Tibial nerve (tissue), 4 donors: Measurements from ENCODE around the gene JAM2.

ENCODE experiments used
- CTCF ChIP-seq, 5 experiments: fragments of 200-600 bp in 3 of 5; fragments of 450-650 bp in 2 of 5; sonication (generic) in 3 of 5; IDR thresholded peaks; one replicate each; pipeline ENCODE4 v1.5.1; 2016 to 2019; ENCODE audit warnings: antibody characterized with exemption in 5 of 5, mild to moderate bottlenecking in 3 of 5, moderate library complexity in 2 of 5
- EP300 ChIP-seq, 2 donors: sonication (generic); formaldehyde crosslinking; IDR thresholded peaks; one replicate each; pipeline ENCODE4 v1.6.1; 2017; ENCODE audit warnings: antibody characterized with exemption in 2 of 2, mild to moderate bottlenecking in 1 of 2
- POLR2A ChIP-seq, 2 donors: fragments of 450-650 bp; IDR thresholded peaks; one replicate each; pipeline ENCODE4 v1.6.1; 2017; ENCODE audit warnings: antibody characterized with exemption in 2 of 2, mild to moderate bottlenecking in 2 of 2, moderate library complexity in 2 of 2

- no peak for TF ChIP-seq CTCF (IDR thresholded peaks at IDR 0.05)
- TF ChIP-seq POLR2A (IDR thresholded peaks at IDR 0.05): no peak
- no peak for TF ChIP-seq EP300 (IDR thresholded peaks at IDR 0.05)
Observed at GRCh38 chr21:25647647-25648046, 8.6 kb downstream of the JAM2 start.
